Neuronal stem cell (in vitro differentiated cells): Measurements from ENCODE around the gene CRYGB.

Experiments used
- DNase-seq: peaks from one replicate; pipeline ENCODE4 v3.0.0-alpha.2; 2013; ENCODE audit warnings: low spot score
- H2AFZ ChIP-seq: one replicate; pipeline ENCODE4 v1.6.1; 2013; ENCODE audit warnings: mild to moderate bottlenecking, low read length, inconsistent platforms
- H2AK5ac ChIP-seq: 2 replicates; pipeline ENCODE4 v1.6.1; 2013; ENCODE audit warnings: low read depth, mild to moderate bottlenecking, inconsistent platforms, low read length, moderate library complexity, mixed read lengths
- H2BK120ac ChIP-seq: 2 replicates; pipeline ENCODE4 v1.6.1; 2013; ENCODE audit warnings: low read depth, mild to moderate bottlenecking, inconsistent platforms, low read length, moderate library complexity, mixed read lengths
- H2BK12ac ChIP-seq: one replicate; pipeline ENCODE4 v1.6.1; 2013; ENCODE audit warnings: low read length, inconsistent platforms
- H2BK15ac ChIP-seq: 2 replicates; pipeline ENCODE4 v1.6.1; 2013; ENCODE audit warnings: mild to moderate bottlenecking, low read length, inconsistent platforms, mixed read lengths
- H2BK5ac ChIP-seq: one replicate; pipeline ENCODE4 v1.6.1; 2013; ENCODE audit warnings: inconsistent platforms, mild to moderate bottlenecking, low read length, moderate library complexity
- H3K14ac ChIP-seq: one replicate; pipeline ENCODE4 v1.6.1; 2013; ENCODE audit warnings: low read length, inconsistent platforms
- H3K18ac ChIP-seq: 2 replicates; pipeline ENCODE4 v1.6.1; 2013; ENCODE audit warnings: low read length, inconsistent platforms
- H3K23ac ChIP-seq: 2 replicates; pipeline ENCODE4 v1.6.1; 2013; ENCODE audit warnings: low read depth, mild to moderate bottlenecking, mixed read lengths, low read length, inconsistent platforms; ENCODE audit not compliant: poor library complexity
- H3K27ac ChIP-seq: replicated peaks from 3 replicates; pipeline ENCODE4 v1.5.1; 2013; ENCODE audit warnings: low read length, inconsistent platforms
- H3K27me3 ChIP-seq, 3 experiments: 2 replicates each; pipeline ENCODE4 v1.6.1; 2013; ENCODE audit warnings: low read length in 3 of 3, mild to moderate bottlenecking in 2 of 3, inconsistent platforms in 1 of 3, low read depth in 1 of 3, mixed read lengths in 1 of 3, moderate library complexity in 1 of 3; ENCODE audit not compliant: control insufficient read depth in 3 of 3, insufficient read depth in 3 of 3
- H3K36me3 ChIP-seq, 2 donors: replicated peaks in 1 of 2; 2 replicates each; pipeline ENCODE4 v1.6.1; 2013; ENCODE audit warnings: low read length in 2 of 2; ENCODE audit not compliant: control insufficient read depth in 2 of 2, insufficient read depth in 2 of 2
- H3K4ac ChIP-seq: 2 replicates; pipeline ENCODE4 v1.6.1; 2013; ENCODE audit warnings: inconsistent platforms, mild to moderate bottlenecking, low read length, moderate library complexity
- H3K4me1 ChIP-seq, 2 donors: 1 replicate in 1 of 2; 2 replicates in 1 of 2; pipeline ENCODE4 v1.6.1; 2013; ENCODE audit warnings: low read length in 2 of 2, low read depth in 1 of 2; ENCODE audit not compliant: control insufficient read depth in 2 of 2, insufficient read depth in 1 of 2
- H3K4me2 ChIP-seq: one replicate; pipeline ENCODE4 v1.6.1; 2013; ENCODE audit warnings: mild to moderate bottlenecking, low read length, inconsistent platforms; ENCODE audit not compliant: insufficient read depth, poor library complexity, severe bottlenecking
- H3K4me3 ChIP-seq, 2 donors: 2 replicates each; pipeline ENCODE4 v1.5.1; 2013; ENCODE audit warnings: low read length in 2 of 2, mild to moderate bottlenecking in 2 of 2, inconsistent platforms in 1 of 2, moderate library complexity in 1 of 2
- H3K79me1 ChIP-seq: one replicate; pipeline ENCODE4 v1.6.1; 2013; ENCODE audit warnings: low read depth, mild to moderate bottlenecking, inconsistent platforms, low read length, moderate library complexity
- H3K9ac ChIP-seq: one replicate; pipeline ENCODE4 v1.6.1; 2013; ENCODE audit warnings: mild to moderate bottlenecking, low read depth, low read length, inconsistent platforms; ENCODE audit not compliant: poor library complexity
- H3K9me3 ChIP-seq, 2 donors: replicated peaks in 1 of 2; 2 replicates each; pipeline versions ENCODE3 to v1.6.1; 2013; ENCODE audit warnings: low read length in 2 of 2, mild to moderate bottlenecking in 2 of 2, inconsistent platforms in 1 of 2, low read depth in 1 of 2, mixed read lengths in 1 of 2, moderate library complexity in 1 of 2; ENCODE audit not compliant: control insufficient read depth in 2 of 2, insufficient read depth in 1 of 2
- H4K8ac ChIP-seq: one replicate; pipeline ENCODE4 v1.6.1; 2013; ENCODE audit warnings: low read depth, mild to moderate bottlenecking, inconsistent platforms, low read length, moderate library complexity
- H4K91ac ChIP-seq: one replicate; pipeline ENCODE4 v1.6.1; 2013; ENCODE audit warnings: low read length, low read depth, mild to moderate bottlenecking, inconsistent platforms; ENCODE audit not compliant: poor library complexity
- WGBS, 2 donors: extraction: QIAGEN DNeasy Blood & Tissue Kit; methylation state at CpG; one replicate each; pipeline ENCODE4 v1.1.7; 2013; ENCODE audit warnings: missing lambda C conversion rate in 2 of 2, mixed read lengths in 1 of 2; ENCODE audit not compliant: insufficient read length in 2 of 2, insufficient replicate concordance in 1 of 2; ENCODE audit errors: extremely low coverage in 2 of 2; 5-methylcytosine and 5-hydroxymethylcytosine counted together

Gene CRYGB

GRCh38 chr2:208129744-208130711 lies 15.9 kb downstream of the CRYGB start, which contains the start of gene CRYGC:
Gene CRYGC, minus strand, starts transcription at chr2:208129828. Its CDS starts 36 bp downstream, at chr2:208129792.
- no peaks in the 10 kb centered on the region for H3K9me3 ChIP-seq
- no peak for DNase-seq
- H3K36me3 ChIP-seq, result no peaks in the 10 kb centered on the region
- no peak within 1 kb of the TSS for H4K91ac ChIP-seq
- WGBS, 2 donors, result no CpG with 5 or more reads among the region's 19 CpGs
- no peak within 1 kb of the TSS for H3K4ac ChIP-seq
- H2BK12ac ChIP-seq, result no peak within 1 kb of the TSS
- H2BK120ac ChIP-seq, result no peak within 1 kb of the TSS
- H3K27ac ChIP-seq, result no peak within 1 kb of the TSS
- no peak within 1 kb of the TSS for H3K4me2 ChIP-seq
- peaks cover 2 to 8% of the 10 kb centered on the region in 2 donors for H3K4me1 ChIP-seq
- H2AK5ac ChIP-seq, result no peak within 1 kb of the TSS
- no peaks in the 10 kb centered on the region for H3K79me1 ChIP-seq
- no peak within 1 kb of the TSS for H4K8ac ChIP-seq
- H2BK5ac ChIP-seq, result no peak within 1 kb of the TSS
- H3K9ac ChIP-seq, result no peak within 1 kb of the TSS
- H2AFZ ChIP-seq, result peak within 1 kb of the TSS; percentile 72
- H3K18ac ChIP-seq, result no peak within 1 kb of the TSS
- no peak within 1 kb of the TSS for H2BK15ac ChIP-seq
- no peak within 1 kb of the TSS for H3K4me3 ChIP-seq
- no peak within 1 kb of the TSS for H3K23ac ChIP-seq
- no peak within 1 kb of the TSS for H3K14ac ChIP-seq
- H3K27me3 ChIP-seq, result no peaks in the 10 kb centered on the region

- Histone ChIP-seq H2AFZ (no peak overlapping the region), H3K36me3 (no peaks in the 10 kb centered on the region), H3K9ac (no peak overlapping the region), H3K4me3 (no peak overlapping the region), H4K91ac (no peak overlapping the region), H3K18ac (peak overlapping the region; percentile 74), H3K4ac (no peak overlapping the region), H2BK12ac (no peak overlapping the region), H3K9me3 (no peaks in the 10 kb centered on the region), H3K23ac (no peak overlapping the region), H2BK15ac (no peak overlapping the region), H3K4me1 (peaks cover 0 to 8% of the 10 kb centered on the region in 2 donors), H3K27ac (no peak overlapping the region), H2BK120ac (no peak overlapping the region), H2BK5ac (no peak overlapping the region), H4K8ac (no peak overlapping the region), H2AK5ac (no peak overlapping the region), H3K4me2 (no peak overlapping the region), H3K14ac (no peak overlapping the region), H3K27me3 (no peaks in the 10 kb centered on the region), H3K79me1 (no peaks in the 10 kb centered on the region)
- WGBS, 2 donors, result no CpG with 5 or more reads among the region's 12 CpGs
- DNase-seq, result no peak
These were observed 17.8 kb downstream of the CRYGB start for GRCh38 chr2:208128136-208128535.

GRCh38 chr2:208127090-208127489 lies 18.9 kb downstream of the CRYGB start:
- Histone ChIP-seq H3K4me3 (no peak overlapping the region), H2AK5ac (no peak overlapping the region), H4K91ac (no peak overlapping the region), H3K4me1 (peaks cover 0 to 8% of the 10 kb centered on the region in 2 donors), H2BK12ac (no peak overlapping the region), H3K27me3 (no peaks in the 10 kb centered on the region), H3K9me3 (no peaks in the 10 kb centered on the region), H3K4me2 (no peak overlapping the region), H2BK15ac (no peak overlapping the region), H2BK5ac (no peak overlapping the region), H4K8ac (no peak overlapping the region), H2BK120ac (no peak overlapping the region), H3K79me1 (no peaks in the 10 kb centered on the region), H3K9ac (no peak overlapping the region), H3K14ac (no peak overlapping the region), H2AFZ (no peak overlapping the region), H3K36me3 (no peaks in the 10 kb centered on the region), H3K23ac (no peak overlapping the region), H3K4ac (no peak overlapping the region), H3K27ac (no peak overlapping the region), H3K18ac (no peak overlapping the region)
- WGBS, 2 donors, result no CpG with 5 or more reads among the region's 4 CpGs
- DNase-seq, result no peak

- H2BK12ac ChIP-seq, result no peak overlapping the region
- H3K27me3 ChIP-seq, result no peaks in the 10 kb centered on the region
- WGBS, 2 donors, result no CpG with 5 or more reads among the region's 4 CpGs
- DNase-seq, result no peak
- no peak overlapping the region for H3K4me3 ChIP-seq
- H4K8ac ChIP-seq, result no peak overlapping the region
- no peaks in the 10 kb centered on the region for H3K79me1 ChIP-seq
- no peak overlapping the region for H2BK5ac ChIP-seq
- H3K18ac ChIP-seq, result no peak overlapping the region
- no peak overlapping the region for H3K23ac ChIP-seq
- no peak overlapping the region for H2BK15ac ChIP-seq
- no peak overlapping the region for H4K91ac ChIP-seq
- H3K4me1 ChIP-seq, result peaks cover 0 to 8% of the 10 kb centered on the region in 2 donors
- H3K27ac ChIP-seq, result no peak overlapping the region
- H2AFZ ChIP-seq, result no peak overlapping the region
- H3K36me3 ChIP-seq, result no peaks in the 10 kb centered on the region
- H3K9ac ChIP-seq, result no peak overlapping the region
- no peaks in the 10 kb centered on the region for H3K9me3 ChIP-seq
- H2BK120ac ChIP-seq, result no peak overlapping the region
- H3K14ac ChIP-seq, result no peak overlapping the region
- H3K4me2 ChIP-seq, result no peak overlapping the region
- H3K4ac ChIP-seq, result no peak overlapping the region
- H2AK5ac ChIP-seq, result no peak overlapping the region
These were observed 20.7 kb downstream of the CRYGB start for GRCh38 chr2:208125251-208125650.
